Dendritic cell treated with granulocyte-macrophage colony-stimulating factor and Interleukin-4, amounts not matched to agents 40 ng/mL and 50 ng/mL, for 4 days (primary cell): ENCODE measurements around the gene NOL4L.

Source experiments
- H3K27ac Mint-ChIP-seq: one replicate; pipeline ENCODE4 v1.8.0; 2022; ENCODE audit warnings: mild to moderate bottlenecking, mixed read lengths
- H3K27me3 Mint-ChIP-seq: one replicate; pipeline ENCODE4 v1.8.0; 2022; ENCODE audit warnings: mild to moderate bottlenecking, mixed read lengths
- H3K36me3 Mint-ChIP-seq: one replicate; pipeline ENCODE4 v1.8.0; 2022; ENCODE audit warnings: low read depth, mixed read lengths
- H3K4me1 Mint-ChIP-seq: one replicate; pipeline ENCODE4 v1.8.0; 2022; ENCODE audit warnings: low read depth, mixed read lengths
- H3K4me3 Mint-ChIP-seq: one replicate; pipeline ENCODE4 v1.8.0; 2022; ENCODE audit warnings: mild to moderate bottlenecking, moderate library complexity, mixed read lengths
- H3K9me3 Mint-ChIP-seq: one replicate; pipeline ENCODE4 v1.8.0; 2022; ENCODE audit warnings: mixed read lengths
- intact Hi-C: fragments of 100-400 bp; cut with micrococcal nuclease; formaldehyde crosslinking; loops from one replicate; pipeline ENCODE4 v1.15.0; 2022

NOL4L gene

GRCh38 chr20:32524829-32525501, 60.2 kb downstream of the NOL4L start:
- intact Hi-C loops = no loop called here
- Mint-ChIP-seq H3K4me3 (no peak overlapping the region), H3K36me3 (peaks cover 33% of the 10 kb centered on the region), H3K27me3 (peaks cover 18% of the 10 kb centered on the region), H3K9me3 (no peaks in the 10 kb centered on the region), H3K27ac (peak overlapping the region; percentile 18), H3K4me1 (peaks cover 79% of the 10 kb centered on the region)

- Mint-ChIP-seq H3K4me1 (peaks cover 66% of the 10 kb centered on the region), H3K4me3 (no peak overlapping the region), H3K27ac (peak overlapping the region; percentile 18), H3K9me3 (no peaks in the 10 kb centered on the region), H3K27me3 (peaks cover 14% of the 10 kb centered on the region), H3K36me3 (peaks cover 45% of the 10 kb centered on the region)
- intact Hi-C loops = no loop called here
Measured at GRCh38 chr20:32523613-32524213, 61.4 kb downstream of the NOL4L start.

- intact Hi-C loops = no loop called here
- Mint-ChIP-seq H3K27me3 (peaks cover 7% of the 10 kb centered on the region), H3K9me3 (no peaks in the 10 kb centered on the region), H3K4me1 (peaks cover 65% of the 10 kb centered on the region), H3K27ac (no peak overlapping the region), H3K36me3 (peaks cover 52% of the 10 kb centered on the region), H3K4me3 (no peak overlapping the region)
Measured at GRCh38 chr20:32522776-32523612, 62.1 kb downstream of the NOL4L start.

- peaks cover 6% of the 10 kb centered on the region for H3K27me3 Mint-ChIP-seq
- H3K27ac Mint-ChIP-seq = no peak overlapping the region
- H3K4me3 Mint-ChIP-seq = no peak overlapping the region
- intact Hi-C loops = no loop called here
- no peaks in the 10 kb centered on the region for H3K9me3 Mint-ChIP-seq
- H3K4me1 Mint-ChIP-seq = peaks cover 65% of the 10 kb centered on the region
- peaks cover 58% of the 10 kb centered on the region for H3K36me3 Mint-ChIP-seq
Measured at GRCh38 chr20:32522526-32522775, 62.7 kb downstream of the NOL4L start.

GRCh38 chr20:32521780-32522525, 63.2 kb downstream of the NOL4L start:
- Mint-ChIP-seq H3K9me3 (no peaks in the 10 kb centered on the region), H3K4me1 (peaks cover 65% of the 10 kb centered on the region), H3K27me3 (peaks cover 6% of the 10 kb centered on the region), H3K27ac (no peak overlapping the region), H3K36me3 (peaks cover 54% of the 10 kb centered on the region), H3K4me3 (no peak overlapping the region)
- intact Hi-C loops = loop anchor here (1.0 kb wide), 1 partner anchor 131 kb away; no protein-coding TSS in a partner anchor

GRCh38 chr20:32520927-32521203, 64.3 kb downstream of the NOL4L start:
- Mint-ChIP-seq H3K27me3 (peaks cover 6% of the 10 kb centered on the region), H3K27ac (no peak overlapping the region), H3K9me3 (no peaks in the 10 kb centered on the region), H3K4me1 (peaks cover 61% of the 10 kb centered on the region), H3K36me3 (peaks cover 59% of the 10 kb centered on the region), H3K4me3 (no peak overlapping the region)
- intact Hi-C loops = loop anchor here (1.0 kb wide), 1 partner anchor 132 kb away; no protein-coding TSS in a partner anchor

GRCh38 chr20:32519381-32519730, 65.8 kb downstream of the NOL4L start:
- Mint-ChIP-seq H3K4me1 (peaks cover 62% of the 10 kb centered on the region), H3K4me3 (no peak overlapping the region)

GRCh38 chr20:32518593-32519380, 66.3 kb downstream of the NOL4L start:
- Mint-ChIP-seq H3K27me3 (peaks cover 4% of the 10 kb centered on the region), H3K27ac (no peak overlapping the region), H3K4me3 (no peak overlapping the region), H3K4me1 (peaks cover 62% of the 10 kb centered on the region), H3K36me3 (peaks cover 67% of the 10 kb centered on the region), H3K9me3 (no peaks in the 10 kb centered on the region)
- intact Hi-C loops = no loop called here

More at GRCh38 chr20:32519381-32519730, 65.8 kb downstream of the NOL4L start:
- intact Hi-C loops = no loop called here
- peaks cover 5% of the 10 kb centered on the region for H3K27me3 Mint-ChIP-seq
- H3K36me3 Mint-ChIP-seq = peaks cover 68% of the 10 kb centered on the region
- no peak overlapping the region for H3K27ac Mint-ChIP-seq
- H3K9me3 Mint-ChIP-seq = no peaks in the 10 kb centered on the region

GRCh38 chr20:32517914-32518592, 67.1 kb downstream of the NOL4L start:
- Mint-ChIP-seq H3K27me3 (peaks cover 4% of the 10 kb centered on the region), H3K27ac (no peak overlapping the region), H3K4me1 (peaks cover 63% of the 10 kb centered on the region), H3K9me3 (no peaks in the 10 kb centered on the region), H3K4me3 (no peak overlapping the region), H3K36me3 (peaks cover 67% of the 10 kb centered on the region)
- intact Hi-C loops = no loop called here

- Mint-ChIP-seq H3K27ac (no peak overlapping the region), H3K36me3 (peaks cover 64% of the 10 kb centered on the region), H3K4me3 (no peak overlapping the region), H3K27me3 (peaks cover 4% of the 10 kb centered on the region), H3K4me1 (peaks cover 61% of the 10 kb centered on the region), H3K9me3 (no peaks in the 10 kb centered on the region)
- intact Hi-C loops = no loop called here
Measured at GRCh38 chr20:32517518-32517873, 67.6 kb downstream of the NOL4L start.

GRCh38 chr20:32516583-32517517, 68.3 kb downstream of the NOL4L start:
- no peaks in the 10 kb centered on the region for H3K27me3 Mint-ChIP-seq

GRCh38 chr20:32515631-32516101, 69.5 kb downstream of the NOL4L start:
- H3K27ac Mint-ChIP-seq = no peak overlapping the region
- H3K4me1 Mint-ChIP-seq = peaks cover 49% of the 10 kb centered on the region
- intact Hi-C loops = no loop called here

More at GRCh38 chr20:32516583-32517517, 68.3 kb downstream of the NOL4L start:
- Mint-ChIP-seq H3K36me3 (peaks cover 60% of the 10 kb centered on the region), H3K9me3 (no peaks in the 10 kb centered on the region), H3K4me3 (no peak overlapping the region), H3K4me1 (peaks cover 54% of the 10 kb centered on the region), H3K27ac (no peak overlapping the region)
- intact Hi-C loops = no loop called here

More at GRCh38 chr20:32515631-32516101, 69.5 kb downstream of the NOL4L start:
- Mint-ChIP-seq H3K36me3 (peaks cover 55% of the 10 kb centered on the region), H3K27me3 (no peaks in the 10 kb centered on the region), H3K4me3 (no peak overlapping the region), H3K9me3 (no peaks in the 10 kb centered on the region)
